GM18870 (cell line): Measurements from ENCODE around the gene TEX51.
A peak's percentile ranks its signal among the peaks of the same experiment; 100 is the strongest.

Source experiments
- ATAC-seq: cut with Tn5 transposase; IDR thresholded peaks from one replicate; pipeline ENCODE4 v1.9.1; 2021; ENCODE audit warnings: moderate library complexity; ENCODE audit not compliant: unreplicated experiment

TEX51 gene

GRCh38 chr2:126911111-126911796 is 12.6 kb downstream of the TEX51 start:
- ATAC-seq: no peak

- ATAC-seq: no peak
These were observed 13.5 kb downstream of the TEX51 start for GRCh38 chr2:126912201-126912600.

- no peak for ATAC-seq
These were observed 14.6 kb downstream of the TEX51 start for GRCh38 chr2:126913329-126913728.

GRCh38 chr2:126913881-126914615 is 15.4 kb downstream of the TEX51 start:
- ATAC-seq: no peak

- no peak for ATAC-seq
These were observed 16.3 kb downstream of the TEX51 start for GRCh38 chr2:126914811-126915500.

- no peak for ATAC-seq
These were observed 17.2 kb downstream of the TEX51 start for GRCh38 chr2:126915903-126916302.

- ATAC-seq: no peak
These were observed 18.1 kb downstream of the TEX51 start for GRCh38 chr2:126916744-126917143.

GRCh38 chr2:126921066-126921465 is 22.4 kb downstream of the TEX51 start:
- ATAC-seq: no peak

- no peak for ATAC-seq
These were observed 32.4 kb downstream of the TEX51 start for GRCh38 chr2:126930970-126931590.

GRCh38 chr2:126932529-126932928 is 33.8 kb downstream of the TEX51 start:
- no peak for ATAC-seq

GRCh38 chr2:126932966-126933710 is 34.4 kb downstream of the TEX51 start:
- no peak for ATAC-seq

- no peak for ATAC-seq
These were observed 35.0 kb downstream of the TEX51 start for GRCh38 chr2:126933711-126934091.

- ATAC-seq: no peak
These were observed 36.1 kb downstream of the TEX51 start for GRCh38 chr2:126934809-126935208.

- peak; percentile 40 for ATAC-seq
These were observed 37.1 kb downstream of the TEX51 start for GRCh38 chr2:126935774-126936173.

GRCh38 chr2:126936219-126936723 is 37.6 kb downstream of the TEX51 start:
- no peak for ATAC-seq

GRCh38 chr2:126940331-126940730 is 41.6 kb downstream of the TEX51 start:
- no peak for ATAC-seq

GRCh38 chr2:126942427-126943203 is 43.9 kb downstream of the TEX51 start:
- no peak for ATAC-seq

- ATAC-seq: no peak
These were observed 45.1 kb downstream of the TEX51 start for GRCh38 chr2:126943612-126944348.

GRCh38 chr2:126945118-126945517 is 46.4 kb downstream of the TEX51 start:
- no peak for ATAC-seq
